GM12878 (cell line): ENCODE measurements around the gene CABYR. TPM values are rescaled to one million over a fixed set of nuclear protein-coding genes. Genes with fewer than 3 reads are reported as not detected.

ENCODE experiments used
- ATAC-seq: fragments of 200-7000 bp; cut with Tn5 transposase; 3 replicates; pipeline ENCODE4 v1.9.1; 2020; ENCODE audit warnings: mild to moderate bottlenecking, moderate library complexity
- BruUV-seq: library from RNA; stranded (reverse); fragments of 400-500 nt; replicated peaks from 2 replicates; lab custom pipeline; 2021; lab: Mats Ljungman, UMichigan
- CTCF ChIA-PET: fragments of 300-600 bp; sonication (Branson Sonifier 250); formaldehyde crosslinking; extraction: SDS; loops from one replicate; lab custom pipeline; 2021; ENCODE audit warnings: inconsistent platforms; lab: Yijun Ruan, JAX
- POLR2A ChIA-PET: fragments of 350-600 bp; formaldehyde crosslinking; extraction: SDS; loops from one replicate; lab custom pipeline; 2021; ENCODE audit warnings: inconsistent platforms; lab: Charles Lee
- RAD21 ChIA-PET: fragments of 300-600 bp; sonication (Branson Sonifier 250); formaldehyde crosslinking; loops from one replicate; lab custom pipeline; 2023; ENCODE audit warnings: antibody characterized with exemption; ENCODE audit not compliant: unreplicated experiment; lab: Charles Lee
- SMC1A ChIA-PET: fragments of 300-600 bp; sonication (Branson Sonifier 250); formaldehyde crosslinking; loops from one replicate; lab custom pipeline; 2023; ENCODE audit not compliant: unreplicated experiment, uncharacterized antibody; lab: Charles Lee
- DNase-seq: peaks from one replicate; pipeline ENCODE4 v3.0.0-alpha.2; 2011; ENCODE audit warnings: low read depth, low spot score
- FAIRE-seq: peaks from 3 replicates; lab custom pipeline; 2011; peaks lifted over from hg19 to GRCh38; lab: Jason Lieb, UNC
- H2AFZ ChIP-seq: 2 replicates; pipeline ENCODE4 v1.6.0; 2011; ENCODE audit warnings: low read depth, low read length, control low read depth; ENCODE audit not compliant: control insufficient read depth
- H3K27ac ChIP-seq: 2 replicates; pipeline ENCODE4 v1.5.1; 2011; ENCODE audit warnings: control low read depth; ENCODE audit not compliant: control insufficient read depth, insufficient read depth
- H3K27me3 ChIP-seq, 2 experiments: replicated peaks in 1 of 2; 2 replicates each; pipeline versions ENCODE4 v1.6.0 to v1.6.1; 2011; ENCODE audit warnings: low read length in 1 of 2; ENCODE audit not compliant: control insufficient read depth in 2 of 2, insufficient read depth in 2 of 2
- H3K36me3 ChIP-seq, 2 experiments: 2 replicates each; pipeline ENCODE4 v1.5.1; 2011; ENCODE audit warnings: low read length in 1 of 2; ENCODE audit not compliant: control insufficient read depth in 2 of 2, insufficient read depth in 2 of 2
- H3K4me1 ChIP-seq: 2 replicates; pipeline ENCODE4 v1.6.1; 2011; ENCODE audit warnings: mild to moderate bottlenecking, low read length, moderate library complexity, mixed read lengths; ENCODE audit not compliant: control insufficient read depth, insufficient read depth
- H3K4me2 ChIP-seq: 2 replicates; pipeline ENCODE4 v1.6.0; 2011; ENCODE audit warnings: control low read depth; ENCODE audit not compliant: control insufficient read depth, insufficient read depth
- H3K4me3 ChIP-seq: fragments of 200-600 bp; sonication (generic); 2 replicates; pipeline ENCODE4 v1.5.1; 2016
- H3K79me2 ChIP-seq: 2 replicates; pipeline ENCODE4 v1.6.0; 2011; ENCODE audit warnings: low read length; ENCODE audit not compliant: control insufficient read depth, insufficient read depth
- H3K9ac ChIP-seq: 2 replicates; pipeline ENCODE4 v1.8.0; 2011; ENCODE audit warnings: low read length, control low read depth, mixed read lengths; ENCODE audit not compliant: control insufficient read depth, insufficient read depth
- H3K9me3 ChIP-seq: replicated peaks from 3 replicates; pipeline ENCODE4 v1.5.1; 2011; ENCODE audit warnings: mild to moderate bottlenecking, low read length; ENCODE audit not compliant: control insufficient read depth, insufficient read depth
- H4K20me1 ChIP-seq: 2 replicates; pipeline ENCODE4 v1.6.0; 2011; ENCODE audit not compliant: control insufficient read depth, insufficient read depth
- BMI1 ChIP-seq: fragments of 450-650 bp; IDR thresholded peaks from 2 replicates; pipeline ENCODE4 v1.6.1; 2016; ENCODE audit warnings: mild to moderate bottlenecking, moderate library complexity, borderline replicate concordance
- EZH2 ChIP-seq: IDR thresholded peaks from 2 replicates; pipeline ENCODE4 v1.6.1; 2012; ENCODE audit warnings: low read depth, mild to moderate bottlenecking, control low read depth, inconsistent platforms, low read length, borderline replicate concordance; ENCODE audit not compliant: control insufficient read depth
- JUND ChIP-seq: IDR thresholded peaks from 2 replicates; pipeline ENCODE4 v1.6.1; 2012; ENCODE audit warnings: low read depth, mild to moderate bottlenecking, low read length, improper control_type of control experiment, moderate library complexity
- KDM1A ChIP-seq: fragments of 200-600 bp; sonication (generic); IDR thresholded peaks from 2 replicates; pipeline ENCODE4 v1.6.1; 2016; ENCODE audit warnings: borderline replicate concordance
- POLR2AphosphoS2 ChIP-seq: IDR thresholded peaks from 2 replicates; pipeline ENCODE4 v1.6.1; 2011; ENCODE audit warnings: low read depth, mild to moderate bottlenecking, low read length, improper control_type of control experiment, moderate library complexity
- POU2F2 ChIP-seq: IDR thresholded peaks from 3 replicates; pipeline ENCODE4 v1.6.1; 2011; ENCODE audit warnings: low read depth, mild to moderate bottlenecking, low read length, borderline replicate concordance
- SMC3 ChIP-seq: IDR thresholded peaks from 2 replicates; pipeline ENCODE4 v1.6.1; 2011; ENCODE audit warnings: low read length, improper control_type of control experiment, borderline replicate concordance
- SP1 ChIP-seq: IDR thresholded peaks from one replicate; pipeline ENCODE4 v1.6.1; 2011; ENCODE audit warnings: low read depth, low read length
- SREBF1 ChIP-seq: IDR thresholded peaks from 2 replicates; pipeline ENCODE4 v1.6.1; 2012; ENCODE audit warnings: mild to moderate bottlenecking, low read length
- SREBF2 ChIP-seq: IDR thresholded peaks from 2 replicates; pipeline ENCODE4 v1.6.1; 2012; ENCODE audit warnings: mild to moderate bottlenecking, low read length
- STAT3 ChIP-seq: IDR thresholded peaks from 2 replicates; pipeline ENCODE4 v1.6.1; 2011; ENCODE audit warnings: low read depth, low read length, improper control_type of control experiment
- WGBS: methylation state at CpG from one replicate; pipeline ENCODE4 v1.1.6; 2016; ENCODE audit warnings: low lambda C conversion rate; ENCODE audit not compliant: insufficient replicate concordance, insufficient coverage; ENCODE audit errors: missing lambda C conversion rate; 5-methylcytosine and 5-hydroxymethylcytosine counted together
- in situ Hi-C: fragments of 300-500 bp; cut with MboI; formaldehyde crosslinking; loops from 9 replicates; pipeline ENCODE4 v1.14.3; 2018; ENCODE audit warnings: mixed read lengths
- intact Hi-C: fragments of 100-400 bp; cut with micrococcal nuclease; formaldehyde crosslinking; loops from one replicate; pipeline ENCODE4 v1.14.2; 2022; ENCODE audit not compliant: unreplicated experiment
- polyA plus RNA-seq, 11 experiments: library from polyadenylated mRNA; depleted of rRNA in 4 of 11; unstranded in 6 of 11; stranded (reverse) in 5 of 11; fragments of >200 nt; fragmentation: Nextera tagmentation in 4 of 11; fragmentation: Illumina TruSeq in 1 of 11; extraction: Ambion mirVana in 4 of 11; extraction: Trizol in 1 of 11; gene quantifications; 1 replicate in 1 of 11; 2 replicates in 10 of 11; pipeline versions ENCODE4 v1.2.1 to v1.2.3, GENCODE V29; 2011 to 2016; ENCODE audit warnings: inconsistent platforms in 2 of 11, missing spikeins in 2 of 11, low read depth in 1 of 11
- total RNA-seq, 4 experiments: library from RNA; depleted of rRNA in 3 of 4; stranded (reverse); fragments of >200 nt in 3 of 4; fragmentation: Illumina TruSeq in 1 of 4; extraction: Trizol in 1 of 4; gene quantifications; 2 replicates each; pipeline versions ENCODE4 v1.2.1 to v1.2.3, GENCODE V29; 2013 to 2021
- TF ChIP-seq, protein P1 (sequence below): fragments of 450-650 bp; IDR thresholded peaks from 2 replicates; pipeline ENCODE4 v1.6.1; 2017; ENCODE audit warnings: borderline replicate concordance
- TF ChIP-seq, protein P2 (sequence below): fragments of 450-650 bp; IDR thresholded peaks from 2 replicates; pipeline ENCODE4 v1.6.1; 2016; ENCODE audit warnings: mild to moderate bottlenecking
- TF ChIP-seq, protein P3 (sequence below): fragments of 450-650 bp; formaldehyde crosslinking; IDR thresholded peaks from 2 replicates; pipeline ENCODE4 v1.4.0; 2020; ENCODE audit warnings: mild to moderate bottlenecking, moderate library complexity

Gene CABYR
- total and polyA plus RNA-seq, 10 of the 15 experiments (the other 5 are each of a cell fraction or from before 2014, with no cell fraction given) = 0.29 to 2.8 (median 1.7) TPM

DNA sequence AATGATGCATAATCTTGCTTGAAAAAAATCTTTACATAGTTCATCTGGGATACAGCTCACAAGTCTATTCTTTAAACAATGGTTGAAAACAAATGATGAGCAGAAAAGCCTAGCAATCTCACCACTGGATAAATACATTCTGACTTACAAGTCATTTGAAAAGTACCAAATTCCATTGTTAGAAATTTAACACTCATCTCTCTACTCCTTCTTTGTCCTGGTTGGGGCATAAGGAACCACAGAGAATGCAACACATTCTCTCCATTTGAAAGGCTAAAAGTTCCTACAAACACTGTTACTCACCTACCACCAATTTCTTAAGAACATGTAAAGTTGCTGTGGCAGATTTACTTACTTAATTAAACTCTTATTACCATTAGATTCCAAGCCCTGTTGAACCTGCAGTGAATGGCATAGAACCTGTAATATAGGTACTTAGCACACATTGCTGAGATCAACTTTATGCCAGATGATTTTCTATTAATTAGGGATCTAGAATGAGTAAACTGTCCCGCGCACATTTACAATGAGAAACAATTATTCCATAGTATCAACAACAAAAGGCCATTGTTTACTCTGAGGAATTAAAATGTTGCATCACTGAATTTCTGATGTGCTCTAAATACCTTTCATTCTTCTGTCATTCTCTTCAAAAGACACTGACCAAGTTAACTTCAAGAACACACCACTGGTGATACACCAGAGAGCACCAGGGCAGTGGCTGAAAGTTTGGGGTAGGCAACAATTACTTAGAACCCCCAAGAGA, 69.6 kb downstream of the CABYR start:
- H2AFZ ChIP-seq = no peak overlapping the region
- in situ Hi-C loops = no loop called here
- no peaks in the 10 kb centered on the region for H3K79me2 ChIP-seq
- intact Hi-C loops = no loop called here
- ChIA-PET RAD21 (no interaction called here), POLR2A (no interaction called here), CTCF (no interaction called here), SMC1A (interaction anchor here (1.6 kb wide), 1 partner anchor 32 kb away, joined by 4 read pairs; no protein-coding TSS in a partner anchor)
- no peak overlapping the region for H3K27ac ChIP-seq
- DNase-seq = no peak
- no peaks in the 10 kb centered on the region for H3K9me3 ChIP-seq
- no peak overlapping the region for H3K4me2 ChIP-seq
- H3K4me1 ChIP-seq = no peaks in the 10 kb centered on the region
- H3K36me3 ChIP-seq = no peaks in the 10 kb centered on the region
- BruUV-seq = no TSS peak
- no peak overlapping the region for H3K4me3 ChIP-seq
- 23% methylated on average over 2 of the region's 2 CpGs for WGBS
- TF ChIP-seq, protein P1, sequence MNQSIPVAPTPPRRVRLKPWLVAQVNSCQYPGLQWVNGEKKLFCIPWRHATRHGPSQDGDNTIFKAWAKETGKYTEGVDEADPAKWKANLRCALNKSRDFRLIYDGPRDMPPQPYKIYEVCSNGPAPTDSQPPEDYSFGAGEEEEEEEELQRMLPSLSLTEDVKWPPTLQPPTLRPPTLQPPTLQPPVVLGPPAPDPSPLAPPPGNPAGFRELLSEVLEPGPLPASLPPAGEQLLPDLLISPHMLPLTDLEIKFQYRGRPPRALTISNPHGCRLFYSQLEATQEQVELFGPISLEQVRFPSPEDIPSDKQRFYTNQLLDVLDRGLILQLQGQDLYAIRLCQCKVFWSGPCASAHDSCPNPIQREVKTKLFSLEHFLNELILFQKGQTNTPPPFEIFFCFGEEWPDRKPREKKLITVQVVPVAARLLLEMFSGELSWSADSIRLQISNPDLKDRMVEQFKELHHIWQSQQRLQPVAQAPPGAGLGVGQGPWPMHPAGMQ = no peak
- TF ChIP-seq, protein P2, sequence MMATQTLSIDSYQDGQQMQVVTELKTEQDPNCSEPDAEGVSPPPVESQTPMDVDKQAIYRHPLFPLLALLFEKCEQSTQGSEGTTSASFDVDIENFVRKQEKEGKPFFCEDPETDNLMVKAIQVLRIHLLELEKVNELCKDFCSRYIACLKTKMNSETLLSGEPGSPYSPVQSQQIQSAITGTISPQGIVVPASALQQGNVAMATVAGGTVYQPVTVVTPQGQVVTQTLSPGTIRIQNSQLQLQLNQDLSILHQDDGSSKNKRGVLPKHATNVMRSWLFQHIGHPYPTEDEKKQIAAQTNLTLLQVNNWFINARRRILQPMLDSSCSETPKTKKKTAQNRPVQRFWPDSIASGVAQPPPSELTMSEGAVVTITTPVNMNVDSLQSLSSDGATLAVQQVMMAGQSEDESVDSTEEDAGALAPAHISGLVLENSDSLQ = no peak
- TF ChIP-seq POLR2AphosphoS2 = no peak
- TF ChIP-seq SP1 = no peak
- no peak for TF ChIP-seq KDM1A
- TF ChIP-seq SREBF1 = no peak
- no peak for TF ChIP-seq BMI1
- TF ChIP-seq SMC3 = no peak
- no peak for TF ChIP-seq EZH2
- TF ChIP-seq, protein P3, sequence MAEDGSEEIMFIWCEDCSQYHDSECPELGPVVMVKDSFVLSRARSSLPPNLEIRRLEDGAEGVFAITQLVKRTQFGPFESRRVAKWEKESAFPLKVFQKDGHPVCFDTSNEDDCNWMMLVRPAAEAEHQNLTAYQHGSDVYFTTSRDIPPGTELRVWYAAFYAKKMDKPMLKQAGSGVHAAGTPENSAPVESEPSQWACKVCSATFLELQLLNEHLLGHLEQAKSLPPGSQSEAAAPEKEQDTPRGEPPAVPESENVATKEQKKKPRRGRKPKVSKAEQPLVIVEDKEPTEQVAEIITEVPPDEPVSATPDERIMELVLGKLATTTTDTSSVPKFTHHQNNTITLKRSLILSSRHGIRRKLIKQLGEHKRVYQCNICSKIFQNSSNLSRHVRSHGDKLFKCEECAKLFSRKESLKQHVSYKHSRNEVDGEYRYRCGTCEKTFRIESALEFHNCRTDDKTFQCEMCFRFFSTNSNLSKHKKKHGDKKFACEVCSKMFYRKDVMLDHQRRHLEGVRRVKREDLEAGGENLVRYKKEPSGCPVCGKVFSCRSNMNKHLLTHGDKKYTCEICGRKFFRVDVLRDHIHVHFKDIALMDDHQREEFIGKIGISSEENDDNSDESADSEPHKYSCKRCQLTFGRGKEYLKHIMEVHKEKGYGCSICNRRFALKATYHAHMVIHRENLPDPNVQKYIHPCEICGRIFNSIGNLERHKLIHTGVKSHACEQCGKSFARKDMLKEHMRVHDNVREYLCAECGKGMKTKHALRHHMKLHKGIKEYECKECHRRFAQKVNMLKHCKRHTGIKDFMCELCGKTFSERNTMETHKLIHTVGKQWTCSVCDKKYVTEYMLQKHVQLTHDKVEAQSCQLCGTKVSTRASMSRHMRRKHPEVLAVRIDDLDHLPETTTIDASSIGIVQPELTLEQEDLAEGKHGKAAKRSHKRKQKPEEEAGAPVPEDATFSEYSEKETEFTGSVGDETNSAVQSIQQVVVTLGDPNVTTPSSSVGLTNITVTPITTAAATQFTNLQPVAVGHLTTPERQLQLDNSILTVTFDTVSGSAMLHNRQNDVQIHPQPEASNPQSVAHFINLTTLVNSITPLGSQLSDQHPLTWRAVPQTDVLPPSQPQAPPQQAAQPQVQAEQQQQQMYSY = no peak
- TF ChIP-seq JUND = no peak
- no peak for TF ChIP-seq STAT3
- TF ChIP-seq POU2F2 = no peak
- no peak for TF ChIP-seq SREBF2
- FAIRE-seq = no peak
- peaks cover 0 to 3% of the 10 kb centered on the region in 2 experiments; a peak in 1 of 4 replicates for H3K27me3 ChIP-seq
- no peaks in the 10 kb centered on the region; the same call in 1 of the 2 replicates for H4K20me1 ChIP-seq
- no peak for ATAC-seq
- H3K9ac ChIP-seq = no peak overlapping the region
